Subcutaneous abdominal adipose tissue (tissue), 5 donors: Measurements from ENCODE around the gene C2orf72.

Experiments
- H3K27ac ChIP-seq: one replicate; pipeline ENCODE4 v1.7.0; 2013; ENCODE audit warnings: low read depth, mild to moderate bottlenecking, inconsistent platforms, low read length, moderate library complexity
- H3K27me3 ChIP-seq, 5 donors: one replicate each; pipeline ENCODE4 v1.7.0; 2013; ENCODE audit warnings: low read length in 5 of 5, inconsistent platforms in 1 of 5; ENCODE audit not compliant: control insufficient read depth in 5 of 5, insufficient read depth in 4 of 5
- H3K36me3 ChIP-seq, 5 donors: one replicate each; pipeline ENCODE4 v1.7.0; 2013; ENCODE audit warnings: low read length in 5 of 5; ENCODE audit not compliant: control insufficient read depth in 5 of 5, insufficient read depth in 5 of 5
- H3K4me1 ChIP-seq, 5 donors: one replicate each; pipeline ENCODE4 v1.7.0; 2013; ENCODE audit warnings: low read length in 5 of 5, mild to moderate bottlenecking in 3 of 5, moderate library complexity in 1 of 5; ENCODE audit not compliant: control insufficient read depth in 5 of 5, insufficient read depth in 5 of 5
- H3K4me3 ChIP-seq, 5 donors: one replicate each; pipeline ENCODE4 v1.7.0; 2013; ENCODE audit warnings: low read length in 5 of 5, low read depth in 1 of 5
- H3K9ac ChIP-seq, 5 donors: one replicate each; pipeline ENCODE4 v1.7.0; 2013; ENCODE audit warnings: low read length in 5 of 5, mild to moderate bottlenecking in 4 of 5, moderate library complexity in 3 of 5
- H3K9me3 ChIP-seq, 5 donors: one replicate each; pipeline ENCODE4 v1.7.0; 2013; ENCODE audit warnings: low read length in 5 of 5; ENCODE audit not compliant: control insufficient read depth in 5 of 5
- donor health status: healthy.
- donor health status: healthy.
- donor health status: healthy.
- donor health status: healthy.
- donor health status: healthy.

C2orf72 gene

DNA sequence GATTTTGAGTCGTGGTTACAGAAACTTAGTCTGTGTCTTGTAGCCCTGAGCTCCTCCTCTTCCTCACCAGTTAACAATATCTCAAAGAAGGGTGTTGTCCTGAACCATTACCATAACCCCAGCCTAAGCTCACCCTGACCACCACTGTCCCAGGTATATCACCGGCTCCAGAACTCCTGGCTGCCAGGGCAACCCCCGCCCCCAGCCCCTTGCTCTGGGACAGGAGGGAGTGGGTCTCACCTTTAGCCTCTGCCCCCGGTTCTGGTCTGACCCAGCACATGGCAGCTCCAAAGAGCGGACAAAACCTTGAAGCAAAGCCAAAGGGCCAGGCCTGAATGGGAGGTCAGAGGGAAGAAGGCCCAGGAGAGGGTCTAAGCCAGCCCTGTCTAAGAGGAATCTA, 13.8 kb downstream of the C2orf72 start:
- H3K4me3 ChIP-seq, result no peak overlapping the region

DNA sequence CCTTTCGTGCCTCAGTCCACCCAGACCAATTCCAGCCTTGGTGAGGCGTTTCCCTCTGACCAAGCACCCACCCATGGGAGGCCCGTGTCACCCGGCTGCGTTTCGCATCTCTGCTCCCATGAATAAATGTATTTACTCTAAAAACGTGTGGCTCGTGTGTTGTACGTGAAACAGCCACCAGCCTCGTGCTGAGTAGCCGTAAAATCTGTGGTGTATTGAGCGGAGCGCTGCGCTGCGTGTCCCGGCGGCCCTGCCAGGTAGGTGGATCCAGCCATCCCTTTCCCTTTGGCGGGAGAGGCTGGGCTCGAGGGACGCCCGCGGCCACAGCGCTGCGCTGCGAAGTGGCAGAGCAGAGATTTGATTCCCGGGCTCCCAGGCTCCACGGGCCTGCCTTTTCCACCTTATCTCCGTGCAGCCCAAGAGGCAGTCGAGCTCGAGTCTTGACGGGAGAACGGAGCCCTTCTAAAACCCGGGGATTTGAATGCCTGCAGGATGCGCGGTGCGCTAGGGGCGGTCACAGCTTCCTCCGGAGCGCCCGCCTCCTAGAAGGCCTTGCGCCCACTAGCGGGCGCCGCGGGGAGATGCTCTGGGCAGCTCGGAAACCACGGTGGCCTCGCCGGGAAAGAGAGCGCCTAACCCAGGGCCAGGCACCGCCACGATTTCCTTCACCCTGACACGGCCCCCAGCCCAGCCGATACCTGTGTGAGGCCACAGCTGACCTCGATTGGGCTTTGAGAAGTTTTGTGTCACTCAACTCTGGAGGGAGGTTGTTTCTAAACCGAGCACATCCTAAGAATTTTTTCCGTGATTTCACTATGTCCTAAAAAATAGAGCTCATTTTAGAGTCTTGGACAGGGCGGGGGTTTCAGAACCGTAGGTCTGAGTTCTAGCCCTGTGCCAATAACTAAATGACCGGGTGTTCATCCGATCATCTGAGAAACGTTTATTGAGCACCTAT, 15.4 kb downstream of the C2orf72 start:
- peak overlapping the region; percentile 66 to 89 (median 81) for H3K4me3 ChIP-seq
- peaks cover 2 to 33% (median 29%) of the 10 kb centered on the region in 5 donors for H3K4me1 ChIP-seq
- no peaks in the 10 kb centered on the region for H3K36me3 ChIP-seq
- H3K9me3 ChIP-seq, result no peaks in the 10 kb centered on the region
- no peak overlapping the region for H3K27ac ChIP-seq
- H3K9ac ChIP-seq, result peak overlapping the region in 4 of 5 donors; percentile 48 to 77 (median 62)
- peaks cover 0 to 1% (median 0%) of the 10 kb centered on the region in 5 donors for H3K27me3 ChIP-seq

More for the DNA sequence above, 13.8 kb downstream of the C2orf72 start:
- H3K27ac ChIP-seq, result no peak overlapping the region
- peaks cover 0 to 7% (median 0%) of the 10 kb centered on the region in 5 donors for H3K27me3 ChIP-seq
- H3K9ac ChIP-seq, result no peak overlapping the region
- no peaks in the 10 kb centered on the region for H3K36me3 ChIP-seq
- peaks cover 2 to 24% (median 22%) of the 10 kb centered on the region in 5 donors for H3K4me1 ChIP-seq
- H3K9me3 ChIP-seq, result no peaks in the 10 kb centered on the region

DNA sequence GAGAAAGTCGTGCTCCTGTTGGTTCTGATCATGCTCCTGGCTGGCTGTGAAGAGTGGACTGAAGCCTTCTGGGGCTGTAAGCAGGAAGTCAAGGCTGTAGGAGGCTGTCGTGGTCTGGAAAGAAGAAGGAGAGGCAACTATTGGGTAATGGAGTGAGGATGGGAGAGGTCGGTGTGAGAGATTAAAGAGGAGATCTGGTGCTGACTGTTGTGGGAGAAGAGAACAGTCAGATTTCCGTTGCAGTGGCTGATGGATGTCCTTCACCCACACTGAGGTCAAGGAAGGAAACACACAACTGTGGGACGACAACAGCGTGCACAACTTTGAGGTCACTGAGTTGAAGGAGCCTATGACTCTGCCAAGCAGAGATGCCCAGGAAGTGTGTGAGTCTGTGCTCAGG, 16.5 kb downstream of the C2orf72 start:
- Histone ChIP-seq H3K4me3 (no peak overlapping the region), H3K27ac (no peak overlapping the region), H3K27me3 (no peaks in the 10 kb centered on the region), H3K36me3 (no peaks in the 10 kb centered on the region), H3K9me3 (no peaks in the 10 kb centered on the region), H3K9ac (no peak overlapping the region), H3K4me1 (peaks cover 4 to 44% (median 40%) of the 10 kb centered on the region in 5 donors)

DNA sequence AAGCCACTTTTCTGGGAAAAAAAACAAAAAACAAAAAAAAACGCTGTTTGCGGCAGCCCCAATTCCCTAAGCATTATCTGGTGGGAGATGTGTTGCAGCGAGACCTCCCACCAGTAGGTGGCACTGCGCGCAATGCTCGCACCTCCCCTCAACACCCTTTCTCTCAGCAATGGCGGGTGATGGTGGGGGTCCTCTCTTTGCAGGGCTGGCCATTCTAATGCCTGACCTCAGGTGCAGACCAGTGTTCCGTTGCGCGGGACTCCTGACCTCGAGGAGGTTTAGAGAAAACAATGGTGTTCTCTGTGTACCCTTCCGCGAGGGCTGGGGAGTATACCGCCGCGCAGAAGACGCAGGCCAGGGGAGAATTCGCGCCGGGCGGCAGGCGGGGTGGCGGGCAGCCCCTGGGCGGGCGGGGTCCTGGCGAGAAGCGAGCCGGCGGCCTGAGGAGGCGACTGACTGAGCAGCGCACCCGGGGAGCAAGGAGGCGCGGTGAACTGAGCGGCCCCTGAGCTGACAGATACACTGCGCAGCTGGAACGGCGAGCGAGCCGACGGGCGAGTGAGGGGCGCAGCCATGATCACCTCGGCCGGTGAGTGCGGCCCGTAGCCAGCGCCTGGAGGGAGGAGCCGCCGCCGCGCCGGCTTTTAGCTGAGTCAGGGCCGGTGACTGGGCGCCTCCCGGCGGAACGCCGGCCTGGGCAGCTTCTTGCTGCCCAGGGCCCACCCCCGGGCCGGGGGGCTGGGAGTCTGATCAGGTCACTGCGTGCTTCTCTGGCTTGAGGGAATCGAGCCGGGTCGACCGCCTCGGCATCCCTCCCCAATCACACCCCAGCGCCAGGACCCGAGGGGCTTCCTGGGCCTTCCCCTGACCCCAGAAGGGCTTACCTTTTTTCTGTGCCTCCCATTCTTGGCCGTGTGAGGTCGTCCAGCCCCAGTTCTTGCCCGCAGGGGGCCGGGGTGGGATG, 19.4 kb downstream of the C2orf72 start, which contains the start of gene PSMD1:
Gene PSMD1, plus strand, starts transcription at position 415 of the 964 bp plus-strand sequence. Its CDS starts 159 bp downstream, at position 574.
- no peaks in the 10 kb centered on the region for H3K27me3 ChIP-seq
- peak within 1 kb of the TSS; percentile 93 to 100 (median 100) for H3K9ac ChIP-seq
- H3K27ac ChIP-seq, result peak within 1 kb of the TSS; percentile 91
- peaks cover 4 to 48% (median 43%) of the 10 kb centered on the region in 5 donors for H3K4me1 ChIP-seq
- peaks cover 0 to 6% (median 3%) of the 10 kb centered on the region in 5 donors for H3K36me3 ChIP-seq
- H3K9me3 ChIP-seq, result no peaks in the 10 kb centered on the region
- peak within 1 kb of the TSS; percentile 85 to 96 (median 93) for H3K4me3 ChIP-seq

DNA sequence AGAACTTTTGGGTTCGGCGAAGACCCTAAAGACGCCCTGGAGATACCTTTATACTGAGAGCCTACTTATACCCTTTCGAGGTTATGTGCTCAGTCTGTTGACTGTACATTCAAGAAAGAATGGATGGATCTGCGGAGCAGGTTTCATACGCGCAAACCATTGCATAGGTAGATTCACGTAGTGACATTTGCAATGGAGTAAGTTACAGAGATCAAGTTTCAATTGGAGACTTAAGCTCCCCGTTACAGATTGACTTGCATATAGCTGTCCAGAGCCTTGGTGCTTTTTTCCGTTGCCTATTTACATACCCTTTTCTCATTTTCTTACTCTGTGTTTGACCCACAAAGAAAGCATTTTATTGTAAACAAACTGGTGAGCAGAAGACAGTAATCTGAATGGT, 20.3 kb downstream of the C2orf72 start:
- no peaks in the 10 kb centered on the region for H3K27me3 ChIP-seq
- H3K4me1 ChIP-seq, result peaks cover 2 to 43% (median 37%) of the 10 kb centered on the region in 5 donors
- peak overlapping the region; percentile 91 for H3K27ac ChIP-seq
- peak overlapping the region; percentile 85 to 96 (median 93) for H3K4me3 ChIP-seq
- H3K9me3 ChIP-seq, result no peaks in the 10 kb centered on the region
- peaks cover 4 to 12% (median 10%) of the 10 kb centered on the region in 5 donors for H3K36me3 ChIP-seq
- H3K9ac ChIP-seq, result peak overlapping the region; percentile 93 to 100 (median 100)

DNA sequence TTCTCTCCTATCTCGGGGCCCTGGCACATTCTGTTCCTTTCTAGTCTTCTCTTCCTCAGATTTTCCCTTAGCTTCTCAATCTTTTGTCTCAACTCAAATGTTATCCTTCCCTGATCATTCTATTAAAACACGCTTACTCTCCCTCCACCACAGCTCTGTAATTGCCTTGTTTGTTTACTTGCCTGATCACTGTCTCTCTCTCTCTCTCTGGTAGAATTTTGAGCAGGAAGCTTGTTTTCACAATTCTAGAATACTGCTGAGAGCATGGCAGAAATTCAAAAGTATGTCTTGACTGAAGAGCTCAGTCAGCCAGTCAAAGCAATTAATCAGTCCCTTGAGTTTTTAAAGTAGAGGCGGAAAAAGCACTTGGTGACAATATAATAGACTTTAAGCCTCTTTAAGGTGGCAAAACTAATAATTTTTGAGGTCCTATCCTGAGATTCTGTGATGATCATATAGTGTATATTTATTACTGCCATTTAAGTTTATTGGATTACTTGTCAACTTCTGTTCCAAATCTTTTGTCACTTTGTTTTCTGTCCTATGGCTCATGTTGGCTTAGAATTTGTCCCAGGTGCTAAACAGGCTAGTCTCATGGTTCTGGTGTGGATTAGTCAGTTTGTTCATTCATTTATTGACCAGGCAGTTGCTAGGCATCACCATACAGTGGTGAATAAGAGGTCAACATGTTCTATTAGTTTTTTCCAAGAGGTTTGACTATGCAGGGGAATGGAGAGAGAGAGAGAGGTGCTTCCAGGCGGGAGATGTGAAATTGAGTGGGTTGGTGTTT, 21.6 kb downstream of the C2orf72 start:
- Histone ChIP-seq H3K27me3 (no peaks in the 10 kb centered on the region), H3K36me3 (peaks cover 16 to 25% (median 23%) of the 10 kb centered on the region in 5 donors), H3K27ac (peak overlapping the region; percentile 91), H3K9ac (peak overlapping the region in 4 of 5 donors; percentile 0 to 100 (median 78)), H3K9me3 (no peaks in the 10 kb centered on the region), H3K4me3 (peak overlapping the region in 3 of 5 donors; percentile 12 to 96 (median 93)), H3K4me1 (peaks cover 5 to 38% (median 30%) of the 10 kb centered on the region in 5 donors)

DNA sequence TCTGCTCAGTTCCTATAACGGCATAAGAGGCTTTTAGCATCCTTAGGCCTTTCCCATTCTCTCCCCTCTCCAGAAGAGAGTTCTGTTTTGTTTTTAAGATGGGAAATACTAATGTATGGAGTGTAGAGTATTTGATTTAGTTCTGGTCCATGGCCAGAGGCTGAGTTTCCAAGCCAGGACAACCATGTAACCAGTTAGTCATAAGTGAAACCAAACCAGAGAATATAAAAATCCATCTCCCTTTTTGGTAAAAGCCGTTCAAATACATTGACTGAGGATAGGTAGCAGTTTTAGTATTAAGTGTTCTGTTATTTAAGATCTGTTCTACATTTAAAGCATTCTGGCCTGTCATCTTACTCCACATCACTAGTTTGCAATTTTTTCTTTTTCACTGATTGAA, 22.4 kb downstream of the C2orf72 start:
- Histone ChIP-seq H3K27ac (peak overlapping the region; percentile 91), H3K9me3 (no peaks in the 10 kb centered on the region), H3K9ac (peak overlapping the region in 4 of 5 donors; percentile 10 to 93 (median 44)), H3K27me3 (no peaks in the 10 kb centered on the region), H3K4me1 (peaks cover 5 to 38% (median 30%) of the 10 kb centered on the region in 5 donors), H3K4me3 (no peak overlapping the region), H3K36me3 (peaks cover 21 to 33% (median 29%) of the 10 kb centered on the region in 5 donors)

DNA sequence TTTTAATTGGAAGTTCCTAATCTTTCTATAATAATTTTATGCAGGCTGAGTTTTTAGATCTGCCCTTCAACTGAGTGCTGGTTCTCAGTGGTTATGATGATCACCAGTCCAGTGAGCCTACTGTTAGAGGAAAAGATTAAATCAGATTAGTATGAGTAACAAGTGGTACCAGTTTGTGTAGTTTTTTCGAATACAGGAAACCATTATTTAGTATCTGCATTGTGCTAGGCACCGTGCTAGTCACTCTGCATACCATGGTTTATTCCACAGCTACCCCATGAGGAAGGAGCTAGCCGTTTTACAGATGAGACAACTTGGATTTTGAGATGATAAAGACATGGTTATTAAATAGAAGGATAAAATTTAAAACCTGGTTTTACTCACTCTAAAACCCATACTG, 25.5 kb downstream of the C2orf72 start:
- peaks cover 5 to 29% (median 23%) of the 10 kb centered on the region in 5 donors for H3K4me1 ChIP-seq
- peaks cover 38 to 59% (median 54%) of the 10 kb centered on the region in 5 donors for H3K36me3 ChIP-seq
- no peak overlapping the region for H3K9ac ChIP-seq
- H3K27me3 ChIP-seq, result no peaks in the 10 kb centered on the region
- H3K27ac ChIP-seq, result no peak overlapping the region
- no peaks in the 10 kb centered on the region for H3K9me3 ChIP-seq
- H3K4me3 ChIP-seq, result no peak overlapping the region

DNA sequence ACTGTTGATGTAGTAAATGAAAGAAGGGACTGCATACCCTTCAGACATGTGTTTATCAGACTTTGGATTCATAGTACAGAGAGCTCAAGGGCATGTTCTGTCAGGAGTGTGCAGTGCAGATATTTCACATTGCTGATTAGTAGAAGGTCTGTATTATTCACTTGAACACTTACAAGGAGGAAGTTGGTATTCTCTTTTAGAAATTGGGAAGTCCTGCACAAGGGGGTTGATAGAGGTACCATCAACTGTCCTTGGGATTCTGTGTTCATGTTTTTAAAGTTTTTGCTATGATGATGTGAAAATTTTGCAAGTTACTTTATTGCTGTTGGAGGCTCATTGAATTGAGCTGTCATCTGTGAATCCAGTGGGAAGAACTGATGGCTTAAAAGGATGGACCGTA, 26.0 kb downstream of the C2orf72 start:
- H3K9me3 ChIP-seq, result no peaks in the 10 kb centered on the region
- no peak overlapping the region for H3K4me3 ChIP-seq
- H3K36me3 ChIP-seq, result peaks cover 44 to 64% (median 60%) of the 10 kb centered on the region in 5 donors
- peaks cover 5 to 24% (median 17%) of the 10 kb centered on the region in 5 donors for H3K4me1 ChIP-seq
- H3K9ac ChIP-seq, result no peak overlapping the region
- no peaks in the 10 kb centered on the region for H3K27me3 ChIP-seq
- H3K27ac ChIP-seq, result no peak overlapping the region
